GM12892 (cell line): ENCODE results near the gene CRYL1.

Source experiments
- POLR2A ChIP-seq: IDR thresholded peaks from 2 replicates; pipeline ENCODE4 v1.6.1; 2011; ENCODE audit warnings: low read depth, low read length, control low read depth
- POLR2AphosphoS5 ChIP-seq: IDR thresholded peaks from 2 replicates; pipeline ENCODE4 v1.6.1; 2011; ENCODE audit warnings: low read depth, low read length, control low read depth

- TF ChIP-seq POLR2A, result no peak
- no peak for TF ChIP-seq POLR2AphosphoS5
Measured at GRCh38 chr13:20420938-20421337, 104.7 kb downstream of the CRYL1 start.
